ENCODE data around the gene ARHGAP21.

ARHGAP21 gene

DNA sequence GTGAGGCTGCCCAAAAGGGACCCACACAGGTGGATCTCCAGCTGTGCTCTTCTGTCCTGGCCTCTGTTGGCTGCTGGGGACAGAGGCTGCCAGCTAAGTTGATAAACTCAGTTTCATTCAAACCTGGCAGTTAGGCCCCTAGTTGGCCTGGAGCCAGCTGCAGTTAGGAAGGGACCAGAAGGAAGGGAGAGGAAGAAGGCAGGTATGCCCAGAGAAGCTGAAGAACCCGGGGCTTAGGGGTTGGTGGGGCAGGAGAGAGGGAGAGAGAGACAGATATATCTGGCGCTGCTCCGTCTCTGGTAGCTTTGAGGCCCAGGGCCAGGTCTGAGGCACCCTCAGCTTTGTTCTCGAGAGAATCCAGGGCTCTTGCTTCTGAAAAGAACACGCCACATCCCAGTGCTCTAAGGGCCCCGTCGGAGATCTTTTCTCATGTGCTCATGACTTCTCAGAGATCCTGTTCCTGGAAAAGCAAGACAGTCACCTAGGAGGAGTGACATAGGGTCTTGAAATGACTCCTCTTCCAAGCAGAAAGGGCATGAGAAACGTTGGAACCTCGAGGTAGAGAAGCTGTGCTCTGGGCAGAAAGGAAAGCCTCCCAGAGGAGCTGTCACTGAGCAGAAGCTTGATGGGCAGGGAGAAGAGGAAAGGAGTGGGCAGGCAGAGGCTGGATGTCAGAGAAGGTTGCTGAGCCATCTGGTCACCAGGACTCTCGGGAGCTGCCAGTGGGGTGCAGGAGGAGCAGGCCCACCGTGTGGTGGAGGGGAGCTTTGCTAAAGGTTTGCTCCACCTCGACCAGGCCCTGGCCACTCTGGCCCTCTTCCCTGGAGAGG lies 153.6 kb downstream of the ARHGAP21 start:
- no peak for DNase-seq

- DNase-seq: no peak
These were observed 154.3 kb downstream of the ARHGAP21 start for GRCh38 chr10:24569330-24569796.

- no peak for DNase-seq
These were observed 155.6 kb downstream of the ARHGAP21 start for GRCh38 chr10:24568042-24568441.

DNA sequence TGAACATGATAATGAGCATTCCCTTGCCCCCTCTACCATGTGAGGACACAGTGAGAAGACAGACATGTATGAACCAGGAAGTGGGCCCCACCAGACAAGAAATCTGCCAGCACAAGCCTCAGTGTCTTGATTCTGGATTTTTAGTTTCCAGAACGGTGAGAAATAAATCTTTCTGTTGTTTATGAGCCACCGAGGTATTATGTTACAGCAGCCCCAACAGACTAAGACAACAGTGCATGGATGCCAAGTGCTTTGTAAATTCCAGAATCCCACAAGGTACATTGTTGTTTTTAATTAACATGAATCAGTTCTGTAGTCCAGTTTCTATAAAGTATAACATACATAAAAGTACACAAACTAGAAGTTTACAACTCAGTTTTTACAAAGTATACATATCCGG lies 162.2 kb downstream of the ARHGAP21 start:
- no peak for DNase-seq

GRCh38 chr10:24556750-24557742 lies 166.6 kb downstream of the ARHGAP21 start:
- no peak for DNase-seq

GRCh38 chr10:24556126-24556749 lies 167.4 kb downstream of the ARHGAP21 start:
- no peak for DNase-seq

DNA sequence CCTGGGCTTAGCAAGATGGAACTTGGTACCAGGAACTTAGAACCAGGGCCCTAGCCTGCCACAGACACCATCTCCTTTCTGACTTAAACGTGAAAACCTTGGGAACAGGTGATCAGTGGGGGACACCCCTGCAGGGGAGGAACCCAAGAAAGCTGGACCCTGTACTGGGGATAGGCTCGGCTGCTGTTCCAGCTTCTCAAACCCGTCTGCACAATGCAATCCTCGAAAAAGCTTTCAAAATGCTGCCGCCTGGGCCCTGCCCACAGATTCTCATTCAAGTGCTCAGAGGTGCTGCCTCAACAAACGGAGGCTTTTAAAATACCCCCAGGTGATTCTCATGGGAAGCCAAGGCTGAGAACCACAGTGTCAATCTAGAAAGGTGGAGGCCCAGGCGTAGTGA lies 169.7 kb downstream of the ARHGAP21 start:
- no peak for DNase-seq

- no peak for DNase-seq
These were observed 170.6 kb downstream of the ARHGAP21 start for GRCh38 chr10:24553051-24553612.

- no peak for DNase-seq
These were observed 171.2 kb downstream of the ARHGAP21 start for GRCh38 chr10:24552346-24553016.

- no peak for DNase-seq
These were observed 172.5 kb downstream of the ARHGAP21 start for GRCh38 chr10:24551161-24551560.

DNA sequence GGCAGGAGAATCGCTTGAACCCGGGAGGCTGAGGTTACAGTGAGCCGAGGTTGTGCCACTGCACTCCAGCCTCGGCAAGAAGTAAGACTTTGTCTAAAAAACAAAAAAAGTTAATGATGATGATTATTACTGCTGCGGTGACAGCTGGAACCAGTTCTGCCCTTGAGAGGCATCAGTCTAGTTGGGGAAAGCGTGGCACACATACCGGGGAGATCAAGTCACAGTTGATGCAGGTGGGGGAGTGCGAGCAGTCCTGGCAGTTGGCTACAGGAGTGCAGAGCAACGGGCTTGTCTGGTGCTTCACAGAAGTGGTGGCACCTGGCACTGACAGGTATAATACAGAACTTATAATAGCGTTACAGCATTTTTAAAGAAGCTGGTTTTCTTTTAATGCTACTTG lies 173.0 kb downstream of the ARHGAP21 start:
- DNase-seq: no peak

GRCh38 chr10:24545585-24545984 lies 178.1 kb downstream of the ARHGAP21 start:
- DNase-seq: no peak

DNA sequence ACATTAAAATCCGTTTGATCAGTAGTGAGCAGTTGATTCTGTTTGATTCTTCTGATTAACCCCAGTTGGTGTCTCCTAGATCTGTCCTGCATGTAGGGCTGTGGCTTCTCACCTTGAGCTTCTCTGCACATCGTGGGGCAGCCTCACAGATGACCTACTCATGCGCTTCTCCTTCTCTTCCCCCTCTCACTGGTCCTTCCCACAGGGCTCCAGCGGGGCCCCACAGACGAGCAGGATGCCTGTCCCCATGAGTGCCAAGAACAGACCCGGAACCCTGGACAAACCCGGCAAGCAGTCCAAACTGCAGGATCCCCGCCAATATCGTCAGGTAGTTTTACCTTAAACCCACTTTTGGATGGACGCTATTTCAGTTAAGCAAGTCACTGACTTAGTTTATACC lies 178.9 kb downstream of the ARHGAP21 start:
- DNase-seq: no peak

GRCh38 chr10:24542314-24543270 lies 181.1 kb downstream of the ARHGAP21 start:
- DNase-seq: no peak

GRCh38 chr10:24541239-24541753 lies 182.4 kb downstream of the ARHGAP21 start:
- no peak for DNase-seq

- DNase-seq: no peak
These were observed 187.1 kb downstream of the ARHGAP21 start for GRCh38 chr10:24536636-24537035.

- no peak for DNase-seq
These were observed 189.7 kb downstream of the ARHGAP21 start for GRCh38 chr10:24533981-24534380.

Data from activated CD4-positive, alpha-beta T cell treated with anti-CD3 and anti-CD28 coated beads for 1 hour (primary cell).